Peyer's patch (tissue), 4 donors: ENCODE measurements around the gene XYLB. TPM values are rescaled to one million over a fixed set of nuclear protein-coding genes. Genes with fewer than 3 reads are reported as not detected.

Source experiments
- DNase-seq, 3 donors: peaks; one replicate each; pipeline ENCODE4 v3.0.0-alpha.2; 2017 to 2019
- H3K27ac ChIP-seq, 4 donors: fragments of 200-600 bp; sonication (generic); one replicate each; pipeline ENCODE4 v1.5.1; 2016 to 2019
- H3K27me3 ChIP-seq, 2 donors: fragments of 200-600 bp; sonication (generic); one replicate each; pipeline ENCODE4 v1.5.1; 2019
- H3K36me3 ChIP-seq, 3 donors: fragments of 200-600 bp; sonication (generic); one replicate each; pipeline ENCODE4 v1.5.1; 2016 to 2019
- H3K4me1 ChIP-seq, 4 donors: fragments of 200-600 bp; sonication (generic); one replicate each; pipeline ENCODE4 v1.5.1; 2016 to 2019
- H3K4me3 ChIP-seq, 4 donors: fragments of 200-600 bp; sonication (generic); 1 replicate in 3 of 4; 2 replicates in 1 of 4; pipeline ENCODE4 v1.5.1; 2016 to 2019; ENCODE audit warnings: mild to moderate bottlenecking in 1 of 4
- H3K9me3 ChIP-seq, 4 donors: fragments of 200-600 bp; sonication (generic); one replicate each; pipeline ENCODE4 v1.5.1; 2016 to 2019; ENCODE audit warnings: mild to moderate bottlenecking in 1 of 4
- POLR2A ChIP-seq, 2 donors: fragments of 450-650 bp; IDR thresholded peaks; one replicate each; pipeline ENCODE4 v1.5.1; 2017; ENCODE audit warnings: antibody characterized with exemption in 2 of 2, mild to moderate bottlenecking in 2 of 2, moderate library complexity in 2 of 2
- total RNA-seq, 4 donors: library from RNA; depleted of rRNA; stranded (reverse); fragments of >200 nt; gene quantifications; one replicate each; pipeline ENCODE4 v1.1.0, GENCODE V29; 2016
- TF ChIP-seq, protein P1 (sequence below), 6 experiments: fragments of 450-650 bp in 4 of 6; fragments of 200-600 bp in 2 of 6; sonication (generic) in 1 of 6; IDR thresholded peaks; one replicate each; pipeline ENCODE4 v1.5.1; 2017 to 2019; ENCODE audit warnings: antibody characterized with exemption in 6 of 6, mild to moderate bottlenecking in 3 of 6, moderate library complexity in 1 of 6

Gene XYLB
- total RNA-seq, 4 donors from 2014 or later = 7.4 to 39.6 (median 18.2) TPM

DNA sequence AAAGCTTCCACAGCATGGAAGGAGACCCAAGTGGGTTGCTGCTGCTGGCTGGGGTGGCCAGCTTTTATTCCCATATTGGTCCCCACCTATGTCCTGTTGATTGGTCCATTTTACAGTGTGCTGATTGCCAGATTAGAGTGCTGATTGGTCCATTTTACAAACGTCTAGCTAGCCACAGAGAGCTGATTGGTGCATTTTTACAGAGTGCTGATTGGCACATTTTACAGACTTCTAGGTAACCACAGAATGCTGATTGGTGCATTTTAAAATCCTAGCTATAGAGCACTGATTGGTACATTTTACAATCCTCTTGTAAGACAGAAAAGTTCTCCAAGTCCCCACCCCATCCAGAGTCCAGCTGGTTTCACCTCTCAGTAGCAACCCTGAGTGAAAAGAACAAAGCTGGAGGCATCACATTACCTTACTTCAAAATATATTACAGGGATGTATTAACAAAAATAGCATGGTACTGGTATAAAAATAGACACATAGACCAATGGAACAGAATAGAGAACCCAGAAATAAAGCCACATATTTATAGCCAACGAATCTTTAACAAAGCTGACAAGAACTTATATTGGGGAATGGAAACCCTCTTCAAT is 99.6 kb downstream of the XYLB start:
- H3K36me3 ChIP-seq = no peaks in the 10 kb centered on the region
- no peak overlapping the region for H3K27ac ChIP-seq
- no peak overlapping the region for H3K4me3 ChIP-seq
- DNase-seq = no peak
- no peaks in the 10 kb centered on the region for H3K9me3 ChIP-seq
- no peak for TF ChIP-seq POLR2A (IDR thresholded peaks at IDR 0.05)
- TF ChIP-seq, protein P1, sequence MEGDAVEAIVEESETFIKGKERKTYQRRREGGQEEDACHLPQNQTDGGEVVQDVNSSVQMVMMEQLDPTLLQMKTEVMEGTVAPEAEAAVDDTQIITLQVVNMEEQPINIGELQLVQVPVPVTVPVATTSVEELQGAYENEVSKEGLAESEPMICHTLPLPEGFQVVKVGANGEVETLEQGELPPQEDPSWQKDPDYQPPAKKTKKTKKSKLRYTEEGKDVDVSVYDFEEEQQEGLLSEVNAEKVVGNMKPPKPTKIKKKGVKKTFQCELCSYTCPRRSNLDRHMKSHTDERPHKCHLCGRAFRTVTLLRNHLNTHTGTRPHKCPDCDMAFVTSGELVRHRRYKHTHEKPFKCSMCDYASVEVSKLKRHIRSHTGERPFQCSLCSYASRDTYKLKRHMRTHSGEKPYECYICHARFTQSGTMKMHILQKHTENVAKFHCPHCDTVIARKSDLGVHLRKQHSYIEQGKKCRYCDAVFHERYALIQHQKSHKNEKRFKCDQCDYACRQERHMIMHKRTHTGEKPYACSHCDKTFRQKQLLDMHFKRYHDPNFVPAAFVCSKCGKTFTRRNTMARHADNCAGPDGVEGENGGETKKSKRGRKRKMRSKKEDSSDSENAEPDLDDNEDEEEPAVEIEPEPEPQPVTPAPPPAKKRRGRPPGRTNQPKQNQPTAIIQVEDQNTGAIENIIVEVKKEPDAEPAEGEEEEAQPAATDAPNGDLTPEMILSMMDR (IDR thresholded peaks at IDR 0.05) = no peak
- H3K4me1 ChIP-seq = no peaks in the 10 kb centered on the region
- no peaks in the 10 kb centered on the region for H3K27me3 ChIP-seq

DNA sequence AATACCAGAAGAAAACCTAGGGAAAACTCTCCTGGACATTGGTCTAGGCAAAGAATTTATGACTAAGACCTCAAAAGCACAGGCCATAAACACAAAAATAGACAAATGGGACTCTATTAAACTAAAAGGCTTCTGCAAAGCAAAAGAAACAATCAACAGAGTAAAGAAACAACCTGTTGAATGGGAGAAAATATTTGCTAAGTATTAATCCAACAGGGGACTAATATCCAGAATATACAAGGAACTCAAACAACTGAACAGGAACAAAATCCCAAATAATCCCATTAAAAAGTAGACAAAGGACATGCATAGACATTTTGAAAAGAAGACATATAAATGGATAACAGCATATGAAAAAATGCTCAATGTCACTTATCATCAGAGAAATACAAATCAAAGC is 100.2 kb downstream of the XYLB start:
- H3K27me3 ChIP-seq = no peaks in the 10 kb centered on the region
- no peaks in the 10 kb centered on the region for H3K36me3 ChIP-seq
- DNase-seq = no peak
- H3K27ac ChIP-seq = no peak overlapping the region
- no peak for TF ChIP-seq POLR2A (IDR thresholded peaks at IDR 0.05)
- TF ChIP-seq, protein P1 (IDR thresholded peaks at IDR 0.05) = no peak
- no peaks in the 10 kb centered on the region for H3K4me1 ChIP-seq
- no peaks in the 10 kb centered on the region for H3K9me3 ChIP-seq
- H3K4me3 ChIP-seq = no peak overlapping the region

DNA sequence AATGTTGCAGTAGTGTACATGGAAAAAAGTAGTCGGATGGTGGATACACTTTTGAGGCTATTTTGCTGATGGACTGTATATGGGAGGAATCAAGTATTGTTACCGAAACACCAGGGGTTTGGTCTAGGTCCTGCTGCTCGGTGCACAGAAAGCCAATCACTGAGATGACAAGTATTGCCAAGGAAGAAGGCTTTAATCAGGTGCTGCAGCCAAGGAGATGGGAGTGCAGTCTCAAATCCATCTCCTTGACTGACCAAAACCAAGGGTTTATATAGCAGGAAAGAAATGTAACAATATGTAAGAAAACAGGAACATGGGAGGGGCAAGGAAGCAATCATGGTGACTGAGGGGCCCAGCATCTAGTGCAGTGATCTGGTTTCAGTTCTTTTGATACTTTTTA is 104.3 kb downstream of the XYLB start:
- H3K27ac ChIP-seq = no peak overlapping the region
- H3K4me3 ChIP-seq = no peak overlapping the region
- no peaks in the 10 kb centered on the region for H3K9me3 ChIP-seq
- TF ChIP-seq, protein P1 (IDR thresholded peaks at IDR 0.05) = no peak
- no peak for TF ChIP-seq POLR2A (IDR thresholded peaks at IDR 0.05)
- peaks cover 0 to 11% (median 5%) of the 10 kb centered on the region in 4 donors for H3K4me1 ChIP-seq
- no peaks in the 10 kb centered on the region for H3K36me3 ChIP-seq
- no peak for DNase-seq
- H3K27me3 ChIP-seq = no peaks in the 10 kb centered on the region

DNA sequence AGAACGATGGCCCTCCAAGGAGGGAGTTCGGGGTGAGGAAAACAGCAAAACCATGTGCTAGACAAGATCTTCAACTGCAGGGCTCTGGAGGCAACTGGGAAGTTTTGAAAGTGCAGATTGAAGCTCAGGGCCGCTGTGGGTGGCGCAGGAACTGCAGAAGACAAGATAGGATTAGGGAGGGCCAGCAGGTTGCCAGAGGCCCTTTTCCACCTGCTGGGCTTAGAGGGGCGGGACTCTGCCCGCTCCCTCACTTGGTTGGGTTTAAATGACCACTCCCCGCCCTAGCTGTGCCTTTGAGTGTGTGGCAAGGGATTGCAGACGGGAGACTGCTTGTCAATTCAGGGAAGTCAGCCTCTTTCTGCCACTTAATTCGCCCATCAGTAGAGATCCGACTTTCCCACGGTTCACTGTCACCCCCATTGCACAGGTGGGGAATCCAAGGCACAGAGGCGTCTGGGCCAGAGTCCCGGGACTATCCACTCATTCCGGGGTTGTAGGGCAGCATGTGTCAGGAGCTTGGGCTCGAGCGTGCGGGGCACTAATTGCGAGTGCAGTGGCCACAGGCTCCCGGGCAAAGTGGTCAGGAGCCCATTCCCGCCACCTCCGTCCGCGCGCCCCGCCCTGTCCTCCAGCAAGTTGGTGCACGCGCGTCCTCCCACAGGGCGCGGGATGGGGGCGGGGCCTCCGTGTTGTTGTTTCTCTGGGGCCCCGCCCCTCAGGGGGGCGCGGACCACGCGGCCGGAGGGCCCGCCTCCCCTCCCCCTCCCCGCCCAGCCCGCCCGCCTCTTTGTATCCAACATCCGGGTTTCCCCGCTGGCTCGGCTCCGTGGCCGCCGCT is 106.7 kb downstream of the XYLB start, which contains the start of gene ACVR2B:
Gene ACVR2B, plus strand, starts transcription at position 816 of the 838 bp plus-strand sequence. CDS start 433 bp downstream, outside the sequence.
- Histone ChIP-seq H3K4me3 (peak within 1 kb of the TSS; percentile 68 to 94 (median 76)), H3K4me1 (peaks cover 0 to 14% (median 6%) of the 10 kb centered on the region in 4 donors), H3K27ac (peak within 1 kb of the TSS; percentile 58 to 94 (median 80)), H3K9me3 (no peaks in the 10 kb centered on the region), H3K27me3 (no peaks in the 10 kb centered on the region), H3K36me3 (no peaks in the 10 kb centered on the region)
- peak; percentile 78 to 94 (median 93) for DNase-seq
- TF ChIP-seq, protein P1 (IDR thresholded peaks at IDR 0.05) = no peak
- peak in 1 of 2 donors; percentile 10 for TF ChIP-seq POLR2A (IDR thresholded peaks at IDR 0.05)

DNA sequence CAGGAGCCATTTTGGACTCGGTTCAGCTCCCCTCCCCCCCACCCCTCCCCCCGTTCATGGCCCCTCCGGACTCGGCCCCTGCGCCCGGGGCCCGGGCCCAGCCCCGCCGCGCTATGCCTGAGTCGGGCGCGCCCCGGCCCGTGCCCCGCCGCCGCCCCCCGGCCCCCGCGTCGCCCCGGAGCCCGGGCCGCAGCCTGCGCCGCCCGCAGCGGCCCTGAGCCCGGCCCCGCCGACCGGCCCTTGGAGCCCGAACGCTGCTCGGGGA is 107.3 kb downstream of the XYLB start:
- no peak for DNase-seq
- Histone ChIP-seq H3K4me1 (peaks cover 0 to 14% (median 6%) of the 10 kb centered on the region in 4 donors), H3K27ac (peak overlapping the region; percentile 58 to 94 (median 80)), H3K27me3 (no peaks in the 10 kb centered on the region), H3K4me3 (peak overlapping the region; percentile 68 to 94 (median 76)), H3K9me3 (no peaks in the 10 kb centered on the region), H3K36me3 (no peaks in the 10 kb centered on the region)
- TF ChIP-seq, protein P1 (IDR thresholded peaks at IDR 0.05) = no peak
